HG03196 (cell line): ENCODE results near the gene DAPK3.
"Not testable (repeated sequence)": the region's sequence is repeated elsewhere in the genome, so short reads cannot be mapped to it uniquely, and the experiment has no call there.

ENCODE experiments used
- ATAC-seq: cut with Tn5 transposase; IDR thresholded peaks from one replicate; pipeline ENCODE4 v1.9.1; 2021; ENCODE audit not compliant: unreplicated experiment

Gene DAPK3

GRCh38 chr19:4005436-4005835 lies 34.5 kb upstream of the DAPK3 start:
- not testable (repeated sequence) for ATAC-seq

GRCh38 chr19:4000798-4001197 lies 29.9 kb upstream of the DAPK3 start:
- not testable (repeated sequence) for ATAC-seq

GRCh38 chr19:3998667-3999412 lies 27.9 kb upstream of the DAPK3 start:
- not testable (repeated sequence) for ATAC-seq

GRCh38 chr19:3995607-3996006 lies 24.7 kb upstream of the DAPK3 start:
- no peak for ATAC-seq

GRCh38 chr19:3990815-3991117 lies 19.9 kb upstream of the DAPK3 start:
- no peak for ATAC-seq

- ATAC-seq, result peak; percentile 41
Observed at GRCh38 chr19:3987619-3988371, 16.9 kb upstream of the DAPK3 start.

GRCh38 chr19:3986260-3987041 lies 15.6 kb upstream of the DAPK3 start:
- no peak for ATAC-seq

GRCh38 chr19:3985643-3986259 lies 14.9 kb upstream of the DAPK3 start:
- ATAC-seq, result no peak

GRCh38 chr19:3984908-3985642 lies 14.2 kb upstream of the DAPK3 start, which contains the start of gene EEF2:
Gene EEF2 (minus strand): TSS chr19:3985463. CDS start chr19:3985380, 83 bp downstream.
- peak; percentile 50 for ATAC-seq

GRCh38 chr19:3984584-3984907 lies 13.6 kb upstream of the DAPK3 start:
- ATAC-seq, result no peak

- no peak for ATAC-seq
Observed at GRCh38 chr19:3983936-3984583, 13.2 kb upstream of the DAPK3 start.

GRCh38 chr19:3983542-3983914 lies 12.6 kb upstream of the DAPK3 start:
- no peak for ATAC-seq

- ATAC-seq, result no peak
Observed at GRCh38 chr19:3982701-3983541, 12.0 kb upstream of the DAPK3 start.

- no peak for ATAC-seq
Observed at GRCh38 chr19:3981736-3982681, 11.1 kb upstream of the DAPK3 start.

GRCh38 chr19:3981373-3981735 lies 10.5 kb upstream of the DAPK3 start:
- ATAC-seq, result no peak

- ATAC-seq, result no peak
Observed at GRCh38 chr19:3980353-3981251, 9.7 kb upstream of the DAPK3 start.

GRCh38 chr19:3979674-3980352 lies 8.9 kb upstream of the DAPK3 start:
- ATAC-seq, result no peak
